PFSK-1 (cell line): ENCODE measurements around the gene G0S2.

Experiments
- FOXP2 ChIP-seq: optimal IDR thresholded peaks from 2 replicates; pipeline ENCODE3; 2011; ENCODE audit warnings: borderline replicate concordance, control low read depth, inconsistent platforms; ENCODE audit not compliant: insufficient read depth; ENCODE audit errors: extremely low read length, extremely low read depth
- POLR2AphosphoS5 ChIP-seq: IDR thresholded peaks from 2 replicates; pipeline ENCODE4 v1.6.1; 2012; ENCODE audit warnings: low read depth, mild to moderate bottlenecking, control low read depth, low read length, moderate library complexity
- SIN3A ChIP-seq: IDR thresholded peaks from 2 replicates; pipeline ENCODE4 v1.6.1; 2012; ENCODE audit warnings: mild to moderate bottlenecking, low read length, moderate library complexity, borderline replicate concordance; ENCODE audit not compliant: insufficient read depth
- TAF1 ChIP-seq: IDR thresholded peaks from 2 replicates; pipeline ENCODE4 v1.6.1; 2012; ENCODE audit warnings: low read length, control low read depth, borderline replicate concordance; ENCODE audit not compliant: insufficient read depth
- TF ChIP-seq, protein P1 (sequence below), 2 experiments: IDR thresholded peaks; 2 replicates each; pipeline versions ENCODE4 v1.6.1 to v1.8.0; 2011 to 2012; ENCODE audit warnings: low read depth in 2 of 2, low read length in 2 of 2, control low read depth in 1 of 2, inconsistent platforms in 1 of 2, mild to moderate bottlenecking in 1 of 2, moderate library complexity in 1 of 2; ENCODE audit not compliant: insufficient read depth in 1 of 2

G0S2 gene

DNA sequence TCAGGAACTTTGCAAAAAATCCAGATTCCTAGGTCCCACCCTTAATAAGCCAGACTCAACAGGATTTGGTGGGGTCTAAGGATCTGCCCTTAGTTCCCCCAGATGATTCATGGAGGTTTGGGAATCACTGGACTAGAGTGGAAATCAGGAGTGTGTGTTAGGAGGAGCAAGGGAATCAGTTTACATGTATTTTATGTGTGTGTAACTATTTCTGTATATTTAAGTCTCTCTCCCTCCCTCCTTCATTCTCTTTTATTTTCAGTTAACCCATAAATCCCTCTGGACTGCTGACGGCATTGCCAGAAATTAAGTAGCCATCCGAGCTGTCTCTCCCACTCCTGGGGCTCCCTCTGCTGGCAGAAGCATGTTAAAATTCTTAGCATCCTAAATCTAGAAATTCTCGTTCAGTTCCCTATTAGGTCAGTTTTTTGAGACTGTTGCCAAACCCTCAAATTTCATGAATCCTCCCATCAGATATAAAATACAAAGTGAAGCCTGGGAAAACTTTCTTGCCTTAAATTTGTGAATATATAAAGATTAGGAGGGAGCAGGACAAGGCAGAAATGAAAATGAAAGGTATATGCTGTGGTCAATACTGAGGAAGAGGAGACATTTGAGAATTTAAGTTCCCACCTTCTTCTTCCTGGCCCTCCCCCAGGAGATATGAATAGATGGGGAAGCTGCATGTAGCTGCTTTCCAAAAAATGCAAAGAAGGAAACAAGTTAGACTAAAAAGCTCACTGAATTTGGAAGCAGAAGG lies 17.7 kb downstream of the G0S2 start:
- TF ChIP-seq, protein P1, sequence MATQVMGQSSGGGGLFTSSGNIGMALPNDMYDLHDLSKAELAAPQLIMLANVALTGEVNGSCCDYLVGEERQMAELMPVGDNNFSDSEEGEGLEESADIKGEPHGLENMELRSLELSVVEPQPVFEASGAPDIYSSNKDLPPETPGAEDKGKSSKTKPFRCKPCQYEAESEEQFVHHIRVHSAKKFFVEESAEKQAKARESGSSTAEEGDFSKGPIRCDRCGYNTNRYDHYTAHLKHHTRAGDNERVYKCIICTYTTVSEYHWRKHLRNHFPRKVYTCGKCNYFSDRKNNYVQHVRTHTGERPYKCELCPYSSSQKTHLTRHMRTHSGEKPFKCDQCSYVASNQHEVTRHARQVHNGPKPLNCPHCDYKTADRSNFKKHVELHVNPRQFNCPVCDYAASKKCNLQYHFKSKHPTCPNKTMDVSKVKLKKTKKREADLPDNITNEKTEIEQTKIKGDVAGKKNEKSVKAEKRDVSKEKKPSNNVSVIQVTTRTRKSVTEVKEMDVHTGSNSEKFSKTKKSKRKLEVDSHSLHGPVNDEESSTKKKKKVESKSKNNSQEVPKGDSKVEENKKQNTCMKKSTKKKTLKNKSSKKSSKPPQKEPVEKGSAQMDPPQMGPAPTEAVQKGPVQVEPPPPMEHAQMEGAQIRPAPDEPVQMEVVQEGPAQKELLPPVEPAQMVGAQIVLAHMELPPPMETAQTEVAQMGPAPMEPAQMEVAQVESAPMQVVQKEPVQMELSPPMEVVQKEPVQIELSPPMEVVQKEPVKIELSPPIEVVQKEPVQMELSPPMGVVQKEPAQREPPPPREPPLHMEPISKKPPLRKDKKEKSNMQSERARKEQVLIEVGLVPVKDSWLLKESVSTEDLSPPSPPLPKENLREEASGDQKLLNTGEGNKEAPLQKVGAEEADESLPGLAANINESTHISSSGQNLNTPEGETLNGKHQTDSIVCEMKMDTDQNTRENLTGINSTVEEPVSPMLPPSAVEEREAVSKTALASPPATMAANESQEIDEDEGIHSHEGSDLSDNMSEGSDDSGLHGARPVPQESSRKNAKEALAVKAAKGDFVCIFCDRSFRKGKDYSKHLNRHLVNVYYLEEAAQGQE (IDR thresholded peaks at IDR 0.05; ENCODE audit: insufficient read depth in 1 of 2, low read depth in 2 of 2, low read length in 2 of 2) = no peak
- TF ChIP-seq TAF1 (no peak), FOXP2 (no peak), SIN3A (no peak), POLR2AphosphoS5 (no peak)

DNA sequence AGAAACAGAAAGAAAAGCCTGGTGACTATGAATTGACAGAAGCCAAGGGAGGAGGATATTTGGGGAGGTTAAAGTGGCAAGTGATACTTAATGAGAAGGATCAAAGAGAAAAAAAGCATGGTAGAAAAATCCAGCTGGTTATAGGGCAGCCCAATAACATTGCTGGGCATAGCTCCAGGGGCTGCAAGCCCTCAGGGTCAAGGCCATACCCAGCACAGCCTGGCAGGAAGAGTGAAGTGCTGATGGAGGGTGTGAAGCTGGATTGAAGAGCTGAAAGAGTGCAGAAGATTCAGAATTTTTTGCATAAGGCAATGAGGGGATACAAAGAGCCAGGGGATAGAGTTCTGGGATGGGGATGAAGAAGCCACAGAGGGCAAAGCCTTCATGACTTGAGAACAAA lies 21.5 kb downstream of the G0S2 start:
- TF ChIP-seq POLR2AphosphoS5 (no peak), TAF1 (no peak), FOXP2 (no peak), SIN3A (no peak)
- TF ChIP-seq, protein P1 (IDR thresholded peaks at IDR 0.05; ENCODE audit: insufficient read depth in 1 of 2, low read depth in 2 of 2, low read length in 2 of 2) = no peak

DNA sequence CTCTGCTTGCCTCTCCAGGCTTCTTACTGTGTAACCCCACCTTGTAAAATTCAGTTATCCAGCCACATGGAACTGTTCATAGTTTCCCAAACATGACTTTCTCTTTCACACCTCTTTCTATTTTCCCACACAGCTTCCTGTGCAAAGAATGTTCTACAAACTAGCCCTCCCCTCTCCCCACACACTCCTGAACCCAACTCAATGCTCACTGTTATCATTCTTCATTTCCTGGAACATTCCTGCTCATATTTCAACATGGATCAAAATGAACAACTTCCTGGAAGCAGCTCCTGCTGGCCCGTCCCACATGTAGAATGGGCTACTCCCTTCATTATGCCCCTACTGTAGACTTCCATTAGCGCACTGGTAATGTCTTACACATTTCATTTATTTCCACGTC lies 21.9 kb downstream of the G0S2 start:
- no peak for TF ChIP-seq SIN3A
- TF ChIP-seq TAF1 = no peak
- TF ChIP-seq, protein P1 (IDR thresholded peaks at IDR 0.05; ENCODE audit: insufficient read depth in 1 of 2, low read depth in 2 of 2, low read length in 2 of 2) = no peak
- no peak for TF ChIP-seq FOXP2
- TF ChIP-seq POLR2AphosphoS5 = no peak

DNA sequence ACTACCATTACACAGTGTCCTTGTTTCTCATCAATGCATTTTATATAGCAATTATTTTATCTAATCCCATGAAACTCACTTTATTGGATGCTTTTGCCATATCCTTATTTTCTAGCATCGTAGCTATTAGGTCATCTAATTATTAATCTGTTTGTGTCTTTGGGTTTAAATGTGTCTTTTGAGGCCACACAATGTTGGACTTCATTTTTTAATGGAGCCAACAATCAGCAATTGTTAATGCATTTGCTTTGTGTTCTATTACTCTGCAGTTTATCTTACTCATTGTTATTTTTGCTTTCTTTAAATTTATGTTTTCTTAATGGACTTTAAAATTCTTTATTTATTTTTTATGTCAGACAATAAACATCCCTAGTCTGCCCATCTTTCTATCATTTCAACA lies 27.6 kb downstream of the G0S2 start:
- TF ChIP-seq TAF1 (no peak), SIN3A (no peak), FOXP2 (no peak), POLR2AphosphoS5 (no peak)
- TF ChIP-seq, protein P1 (IDR thresholded peaks at IDR 0.05; ENCODE audit: insufficient read depth in 1 of 2, low read depth in 2 of 2, low read length in 2 of 2) = no peak
